Activated CD8-positive, alpha-beta memory T cell treated with anti-CD3 and anti-CD28 coated beads, Interleukin-2, amount 50 U/mL, for 1 hour (primary cell): ENCODE results near the gene ZNF521.

Source experiments
- DNase-seq: peaks from one replicate; pipeline ENCODE4 v3.0.0-alpha.2; 2020; ENCODE audit errors: extremely low read depth

The ZNF521 gene

GRCh38 chr18:25169701-25170100 is 182.3 kb downstream of the ZNF521 start:
- no peak for DNase-seq

GRCh38 chr18:25167612-25168410 is 184.2 kb downstream of the ZNF521 start:
- no peak for DNase-seq

- no peak for DNase-seq
Measured at GRCh38 chr18:25166113-25166512, 185.9 kb downstream of the ZNF521 start.

GRCh38 chr18:25164848-25165811 is 186.8 kb downstream of the ZNF521 start:
- no peak for DNase-seq

- no peak for DNase-seq
Measured at GRCh38 chr18:25164211-25164847, 187.6 kb downstream of the ZNF521 start.

- DNase-seq: no peak
Measured at GRCh38 chr18:25153426-25153825, 198.5 kb downstream of the ZNF521 start.

- no peak for DNase-seq
Measured at GRCh38 chr18:25147877-25148488, 204.0 kb downstream of the ZNF521 start.

- DNase-seq: no peak
Measured at GRCh38 chr18:25146512-25146910, 205.5 kb downstream of the ZNF521 start.

GRCh38 chr18:25145731-25146511 is 206.0 kb downstream of the ZNF521 start:
- DNase-seq: no peak

GRCh38 chr18:25144820-25145219 is 207.1 kb downstream of the ZNF521 start:
- DNase-seq: no peak

- DNase-seq: no peak
Measured at GRCh38 chr18:25141886-25142285, 210.1 kb downstream of the ZNF521 start.

GRCh38 chr18:25141399-25141798 is 210.6 kb downstream of the ZNF521 start:
- DNase-seq: no peak

GRCh38 chr18:25140962-25141308 is 211.0 kb downstream of the ZNF521 start:
- no peak for DNase-seq

- no peak for DNase-seq
Measured at GRCh38 chr18:25140124-25140961, 211.6 kb downstream of the ZNF521 start.

GRCh38 chr18:25137197-25137472 is 214.8 kb downstream of the ZNF521 start:
- DNase-seq: no peak

- no peak for DNase-seq
Measured at GRCh38 chr18:25136416-25137196, 215.4 kb downstream of the ZNF521 start.

GRCh38 chr18:25134861-25135260 is 217.1 kb downstream of the ZNF521 start:
- no peak for DNase-seq

- no peak for DNase-seq
Measured at GRCh38 chr18:25133879-25134278, 218.1 kb downstream of the ZNF521 start.

- DNase-seq: no peak
Measured at GRCh38 chr18:25132786-25133496, 219.0 kb downstream of the ZNF521 start.
